GM12892 (cell line): ENCODE measurements around the gene S100PBP.
"Not testable (repeated sequence)": the region's sequence is repeated elsewhere in the genome, so short reads cannot be mapped to it uniquely, and the experiment has no call there.

ENCODE experiments used
- POLR2A ChIP-seq: IDR thresholded peaks from 2 replicates; pipeline ENCODE4 v1.6.1; 2011; ENCODE audit warnings: low read depth, low read length, control low read depth
- POLR2AphosphoS5 ChIP-seq: IDR thresholded peaks from 2 replicates; pipeline ENCODE4 v1.6.1; 2011; ENCODE audit warnings: low read depth, low read length, control low read depth
- TAF1 ChIP-seq: IDR thresholded peaks from 2 replicates; pipeline ENCODE4 v1.6.1; 2011; ENCODE audit warnings: low read depth, mild to moderate bottlenecking, control low read depth, low read length, borderline replicate concordance

DNA sequence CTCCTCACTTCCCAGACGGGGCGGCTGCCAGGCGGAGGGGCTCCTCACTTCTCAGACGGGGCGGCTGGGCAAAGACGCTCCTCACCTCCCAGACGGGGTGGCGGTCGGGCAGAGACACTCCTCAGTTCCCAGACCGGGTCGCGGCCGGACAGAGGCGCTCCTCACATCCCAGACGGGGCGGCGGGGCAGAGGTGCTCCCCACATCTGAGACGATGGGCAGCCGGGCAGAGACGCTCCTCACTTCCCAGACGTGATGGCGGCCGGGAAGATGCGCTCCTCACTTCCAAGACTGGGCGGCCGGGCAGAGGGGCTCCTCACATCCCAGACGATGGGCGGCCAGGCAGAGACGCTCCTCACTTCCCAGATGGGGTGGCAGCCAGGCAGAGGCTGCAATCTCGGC, 13.0 kb upstream of the S100PBP start:
- TF ChIP-seq POLR2A, POLR2AphosphoS5, TAF1: not testable (repeated sequence)
